ENCODE measurements around the gene RAB2B. TPM values are rescaled to one million over a fixed set of nuclear protein-coding genes. Genes with fewer than 3 reads are reported as not detected.
"Not testable (repeated sequence)": the region's sequence is repeated elsewhere in the genome, so short reads cannot be mapped to it uniquely, and the experiment has no call there.

The RAB2B gene
- total RNA-seq, 1 donor from 2014 or later, result 56.7 TPM

DNA sequence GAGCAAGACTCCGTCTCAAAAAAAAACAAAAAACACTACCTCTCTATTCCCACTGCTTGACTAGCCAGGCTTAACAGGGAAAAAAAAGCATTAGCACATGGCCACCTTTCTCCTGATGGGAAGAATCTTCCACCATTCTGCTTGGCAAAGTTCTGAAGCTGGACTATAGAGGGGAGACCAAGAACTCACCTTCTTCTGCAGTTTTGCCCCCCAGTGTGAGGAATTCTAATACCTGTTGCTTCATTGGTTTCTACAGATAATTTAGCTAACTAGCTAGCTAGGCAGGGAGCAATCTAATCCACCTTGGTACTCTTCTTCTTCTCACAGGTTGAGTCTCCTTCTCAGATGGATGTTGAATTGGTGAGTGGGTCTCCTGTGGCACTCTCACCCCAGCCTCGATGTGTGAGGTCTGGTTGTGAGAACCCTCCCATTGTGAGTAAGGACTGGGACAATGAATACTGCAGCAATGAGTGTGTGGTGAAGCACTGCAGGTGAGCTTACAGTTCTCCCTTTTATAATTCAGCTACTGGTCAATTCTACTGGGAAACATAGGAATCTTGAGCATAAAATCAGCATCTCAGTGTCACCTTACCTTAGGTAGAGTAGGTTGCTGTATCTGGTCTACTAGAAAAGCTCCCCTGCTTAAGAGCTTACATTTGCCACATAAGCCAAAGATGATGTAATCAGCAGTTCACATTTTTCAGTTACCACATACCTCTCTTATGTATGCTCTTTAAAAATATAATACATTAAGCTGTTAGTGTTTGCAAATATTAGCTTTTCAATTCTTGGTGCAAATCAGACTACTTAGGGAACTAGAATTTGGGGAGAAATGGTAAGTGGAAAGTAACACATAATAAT is 18.4 kb upstream of the RAB2B start:
- no peak for DNase-seq (ENCODE audit: low spot score in 2 of 2)
- FAIRE-seq, result no peak

GRCh38 chr14:21486640-21487087 is 9.9 kb upstream of the RAB2B start:
- no peak for FAIRE-seq
- no peak for DNase-seq (ENCODE audit: low spot score in 2 of 2)

- peak in 1 of 2 donors; percentile 61 for DNase-seq (ENCODE audit: low spot score in 2 of 2)
- FAIRE-seq, result no peak
Observed at GRCh38 chr14:21476523-21476924, 235 bp downstream of the RAB2B start.

GRCh38 chr14:21475767-21476522 is 814 bp downstream of the RAB2B start:
- FAIRE-seq (no peak), DNase-seq (ENCODE audit: low spot score in 2 of 2) (no peak)

DNA sequence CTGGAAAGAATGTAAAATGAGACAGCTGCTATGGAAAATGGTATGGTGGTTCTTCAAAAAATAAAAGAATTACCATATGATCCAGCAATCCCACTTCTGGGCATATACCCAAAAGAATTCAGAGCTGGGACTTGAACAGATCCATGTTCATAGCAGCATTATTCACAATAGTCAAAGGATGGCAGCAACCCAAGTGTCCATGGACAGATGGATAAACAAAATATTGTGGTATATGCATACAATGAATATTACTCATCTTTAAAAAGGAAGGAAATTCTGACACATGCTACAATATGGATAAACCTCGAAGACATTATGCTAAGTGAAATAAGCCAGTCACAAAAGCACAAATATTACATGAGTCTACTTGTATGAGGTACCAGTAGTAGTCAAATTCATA is 9.1 kb downstream of the RAB2B start:
- FAIRE-seq, result no peak
- no peak for DNase-seq (ENCODE audit: low spot score in 2 of 2)

DNA sequence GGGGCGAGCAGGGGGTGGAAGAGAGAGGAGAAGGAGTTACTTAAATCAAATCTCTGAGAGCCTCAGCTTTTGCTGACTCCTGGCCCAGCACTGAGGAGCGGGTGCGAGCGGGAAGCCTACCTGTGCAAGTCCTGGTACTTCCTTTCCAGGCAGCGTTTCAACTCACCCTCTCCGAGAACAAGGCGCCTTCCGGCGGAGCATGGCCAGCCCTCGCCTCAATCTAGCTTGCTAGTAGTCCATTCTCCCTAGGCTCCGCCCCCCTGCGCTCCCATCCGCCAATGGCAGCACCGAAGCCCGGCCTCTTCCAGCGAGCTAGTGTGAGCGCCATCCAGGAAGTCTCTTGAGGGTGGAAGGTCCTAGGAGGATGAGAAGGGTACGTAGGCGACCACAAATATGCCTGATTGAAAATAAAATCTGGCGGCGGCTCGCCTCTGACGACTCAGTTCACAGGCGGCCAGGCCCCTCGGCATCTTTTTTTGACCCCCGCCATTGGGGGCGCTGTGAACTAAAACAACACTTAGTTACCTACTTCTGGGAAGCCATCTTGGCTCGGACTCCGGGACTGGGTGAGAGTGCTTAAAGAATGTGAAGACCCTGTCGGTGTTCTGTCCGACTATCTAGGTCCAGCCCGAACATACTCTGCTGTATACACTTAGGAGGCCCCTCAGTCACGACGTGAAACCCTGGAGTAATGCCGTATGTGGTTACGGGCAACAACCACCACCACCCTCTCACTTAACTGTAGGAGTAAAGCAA is 20.7 kb downstream of the RAB2B start, which contains the start of gene CHD8:
Gene CHD8 (minus strand): TSS at position 212 of the 756 bp plus-strand sequence. CDS start 24,480 bp downstream, outside the sequence.
- DNase-seq (ENCODE audit: low spot score in 2 of 2) (peak; percentile 91 to 95), FAIRE-seq (peak; percentile 71)

DNA sequence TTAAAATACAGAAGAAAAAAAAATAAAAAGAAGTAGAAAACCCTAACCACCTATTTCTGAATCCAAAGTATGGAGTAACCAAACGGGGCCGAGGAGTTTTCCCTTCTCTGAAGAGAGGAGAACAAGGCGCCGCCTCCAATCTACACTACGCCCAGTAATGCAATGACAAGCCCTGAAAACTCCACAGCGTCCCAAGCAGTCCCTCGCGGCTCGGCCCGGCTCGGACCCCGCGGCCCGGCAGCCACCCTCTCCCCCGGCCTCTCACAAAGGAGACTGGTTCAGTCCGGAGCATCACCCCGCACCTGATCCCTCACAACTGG is 21.2 kb downstream of the RAB2B start:
- FAIRE-seq, result no peak
- DNase-seq (ENCODE audit: low spot score in 2 of 2), result no peak

DNA sequence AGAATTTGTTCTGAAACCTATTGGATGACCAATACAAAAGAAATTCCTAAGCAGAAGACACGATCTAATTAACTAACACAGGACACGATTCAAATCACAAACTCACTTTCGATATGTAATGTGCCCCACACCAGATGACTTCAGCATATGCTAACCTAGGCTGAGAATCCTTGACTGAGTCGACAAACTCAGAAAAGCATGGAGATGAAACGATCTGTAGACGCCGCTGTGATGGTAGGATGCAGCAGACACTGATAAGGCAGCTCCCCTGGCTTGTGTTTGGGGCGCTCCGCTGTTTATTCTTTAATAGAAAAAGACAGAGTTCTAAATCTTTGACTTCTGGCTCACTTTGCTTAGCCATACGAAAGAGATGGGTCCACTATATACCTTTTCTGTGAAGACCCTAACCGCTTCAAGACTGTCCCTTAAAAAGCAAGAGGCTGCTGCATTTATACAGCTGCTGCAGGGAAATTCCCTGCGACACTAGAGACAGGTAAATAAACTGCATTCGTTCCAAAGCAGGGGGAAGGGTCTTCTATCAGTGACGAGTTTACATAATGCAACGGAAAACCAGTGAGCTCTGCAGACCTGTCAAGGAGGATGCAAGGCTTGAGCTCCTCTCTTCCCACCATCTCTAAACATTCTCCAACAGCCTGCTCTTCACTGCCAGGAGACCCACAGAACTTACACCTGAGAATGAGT is 21.8 kb downstream of the RAB2B start:
- DNase-seq (ENCODE audit: low spot score in 2 of 2), result no peak
- no peak for FAIRE-seq

DNA sequence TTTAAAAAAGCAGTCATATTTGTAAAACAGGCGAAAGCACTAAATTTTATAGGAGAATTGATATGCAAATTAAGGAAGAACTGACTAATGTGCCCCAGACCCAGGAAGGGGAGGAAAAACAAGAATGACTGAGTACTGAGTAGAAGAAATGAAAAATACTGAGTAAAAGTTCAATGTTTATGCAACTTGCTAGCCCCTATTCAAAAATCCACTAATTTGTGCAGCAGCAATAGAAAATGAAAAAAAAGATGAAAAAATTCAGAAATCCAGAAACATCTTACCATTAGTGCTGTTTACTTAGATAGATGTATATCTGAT is 26.9 kb downstream of the RAB2B start:
- DNase-seq (ENCODE audit: low spot score in 2 of 2), result no peak
- no peak for FAIRE-seq

GRCh38 chr14:21442657-21443056 is 34.1 kb downstream of the RAB2B start:
- not testable (repeated sequence) for FAIRE-seq; DNase-seq (ENCODE audit: low spot score in 2 of 2)

- no peak for FAIRE-seq
- no peak for DNase-seq (ENCODE audit: low spot score in 2 of 2)
Observed at GRCh38 chr14:21440859-21441258, 35.9 kb downstream of the RAB2B start.

DNA sequence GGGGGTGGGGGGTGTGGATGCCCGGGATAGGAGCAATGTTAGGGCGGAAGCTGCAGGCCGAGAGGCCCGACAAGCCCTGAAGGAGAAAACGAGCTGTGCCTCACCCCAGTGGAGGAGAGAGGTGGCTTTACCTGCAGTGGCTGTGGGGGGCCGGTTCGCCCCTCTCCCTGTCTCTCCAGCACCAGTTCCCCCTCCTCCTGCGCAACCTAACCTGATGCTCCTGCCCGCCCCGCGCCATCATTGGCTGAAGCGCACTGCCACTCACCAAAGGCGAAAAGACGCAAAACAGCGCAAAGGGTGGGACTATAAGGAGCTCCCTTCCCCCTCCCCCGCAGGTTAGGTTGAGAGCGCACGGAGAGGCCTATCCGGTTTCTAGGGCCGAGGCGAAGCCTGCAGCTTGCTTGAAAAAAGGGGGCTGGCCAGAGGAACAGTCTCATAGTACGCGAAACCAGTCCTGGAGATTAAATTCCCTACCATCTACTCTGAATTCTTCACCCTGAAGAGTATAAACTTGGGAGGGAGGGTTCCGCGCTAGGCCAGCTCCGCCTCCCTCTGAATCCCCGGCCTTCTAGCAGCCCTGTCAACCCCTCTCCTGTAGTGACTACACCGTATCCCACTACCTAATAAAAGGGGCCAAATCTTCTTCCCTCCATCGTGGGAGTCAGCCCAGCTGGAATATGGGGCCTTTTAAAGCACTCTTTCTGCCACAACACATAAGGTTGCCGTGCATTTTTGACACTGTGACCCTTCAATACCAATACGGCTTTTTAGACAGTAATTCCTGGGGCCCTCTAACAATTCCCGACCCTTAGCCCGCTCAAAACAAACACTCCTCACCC is 39.5 kb downstream of the RAB2B start:
- FAIRE-seq (no peak), DNase-seq (ENCODE audit: low spot score in 2 of 2) (peak; percentile 78 to 92)

DNA sequence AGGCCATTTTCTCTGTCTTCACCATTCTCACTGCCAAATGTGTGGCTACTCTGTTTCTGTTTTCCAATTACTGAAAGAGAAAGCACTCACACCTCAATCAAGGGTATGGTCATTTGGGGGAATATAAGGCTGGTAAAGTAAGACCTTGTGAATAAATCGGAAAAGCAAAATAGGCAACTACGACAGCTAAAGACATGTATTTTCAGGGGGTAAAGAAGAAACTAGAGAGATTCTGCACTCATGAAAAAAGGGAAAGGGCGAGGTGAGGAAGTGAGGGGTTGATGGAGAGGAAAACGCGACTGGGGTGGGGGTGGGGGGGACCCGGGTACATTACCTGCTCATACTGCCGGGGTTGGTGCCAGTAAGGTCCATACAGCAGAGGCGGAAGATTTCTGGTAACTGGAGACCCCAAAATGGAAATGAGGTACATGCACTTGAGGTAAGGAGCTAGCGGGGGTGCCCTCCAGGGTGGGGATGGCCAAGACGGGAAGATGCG is 40.1 kb downstream of the RAB2B start:
- DNase-seq (ENCODE audit: low spot score in 2 of 2) (no peak), FAIRE-seq (no peak)

- FAIRE-seq (no peak), DNase-seq (ENCODE audit: low spot score in 2 of 2) (no peak)
Observed at GRCh38 chr14:21431126-21431525, 45.6 kb downstream of the RAB2B start.

DNA sequence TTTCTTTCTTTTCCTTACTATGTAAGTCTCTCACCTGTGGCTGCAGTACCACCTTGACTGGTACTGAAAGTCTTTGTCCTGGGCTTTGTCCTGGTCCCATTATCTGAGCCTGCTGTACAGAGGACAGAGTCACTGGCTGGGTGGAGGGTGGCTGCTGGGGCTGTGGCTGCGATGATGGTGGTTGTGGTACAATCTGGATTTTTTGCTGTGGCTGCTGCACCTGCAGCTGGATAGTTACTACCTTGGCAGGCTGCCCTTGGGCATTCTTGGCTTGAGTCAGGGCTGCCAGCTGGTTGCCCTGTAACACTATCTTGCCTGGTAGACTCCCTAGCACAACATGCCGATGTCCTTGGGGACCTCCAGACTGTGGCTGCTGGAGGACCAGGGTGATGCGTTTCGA is 47.8 kb downstream of the RAB2B start:
- FAIRE-seq, result no peak
- no peak for DNase-seq (ENCODE audit: low spot score in 2 of 2)

DNA sequence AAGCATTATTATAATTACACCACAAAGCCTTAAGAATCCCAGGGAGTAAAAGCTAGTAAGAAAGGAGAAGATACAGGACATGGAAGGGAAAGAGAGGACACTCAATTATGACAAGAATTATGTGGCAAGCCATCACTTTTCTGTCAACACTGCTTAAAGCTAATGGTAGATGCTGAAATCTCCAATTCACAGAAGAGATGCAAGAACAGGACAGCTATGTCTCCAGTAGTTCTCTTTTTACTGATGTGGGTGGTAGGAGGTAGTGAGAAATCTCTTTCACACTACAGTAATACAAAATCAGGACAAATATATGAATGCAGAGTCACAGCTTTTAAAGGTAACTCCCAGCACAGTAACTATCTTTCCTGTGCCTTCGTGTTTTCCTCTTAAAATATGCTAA is 50.1 kb downstream of the RAB2B start:
- no peak for DNase-seq (ENCODE audit: low spot score in 2 of 2)
- FAIRE-seq, result no peak

- DNase-seq (ENCODE audit: low spot score in 2 of 2) (no peak), FAIRE-seq (no peak)
Observed at GRCh38 chr14:21419528-21419927, 57.2 kb downstream of the RAB2B start.

DNA sequence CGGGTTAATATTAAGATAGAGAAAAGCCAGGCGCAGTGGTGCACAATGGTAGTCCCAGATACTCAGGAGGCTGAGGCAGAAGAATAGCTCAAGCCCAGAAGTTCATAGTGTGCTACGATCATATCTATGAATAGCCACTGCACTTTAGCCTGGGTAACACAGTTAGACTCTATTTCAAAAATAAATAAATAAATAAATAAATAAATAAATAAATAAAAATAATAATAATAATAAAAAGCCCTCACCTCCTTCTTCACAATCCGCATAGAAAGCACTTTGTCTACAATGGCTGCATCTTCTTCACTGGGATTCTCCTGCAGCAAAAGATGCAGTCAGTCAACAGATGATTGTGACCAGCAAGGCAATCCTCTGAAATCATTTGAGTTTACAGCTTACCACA is 61.4 kb downstream of the RAB2B start:
- FAIRE-seq, result no peak
- no peak for DNase-seq (ENCODE audit: low spot score in 2 of 2)

- DNase-seq (ENCODE audit: low spot score in 2 of 2), result no peak
- FAIRE-seq, result no peak
Observed at GRCh38 chr14:21414137-21414631, 62.6 kb downstream of the RAB2B start.

Data from frontal cortex (tissue), 4 donors.